K562 (cell line): ENCODE measurements around the gene CD37. TPM values are rescaled to one million over a fixed set of nuclear protein-coding genes. Genes with fewer than 3 reads are reported as not detected.
A peak's percentile ranks its signal among the peaks of the same experiment; 100 is the strongest.

Experiments
- ARID1B ChIP-seq: fragments of 450-650 bp; IDR thresholded peaks from 2 replicates; pipeline ENCODE4 v1.6.1; 2016; ENCODE audit warnings: antibody characterized with exemption, mild to moderate bottlenecking, inconsistent platforms
- ATF3 ChIP-seq, 2 experiments: fragments of 450-650 bp in 1 of 2; sonication (generic) in 1 of 2; formaldehyde crosslinking in 1 of 2; IDR thresholded peaks in 1 of 2; conservative IDR thresholded peaks in 1 of 2; 2 replicates each; pipeline versions ENCODE4 v1.6.1 to v1.8.1; 2016 to 2023; ENCODE audit warnings: mild to moderate bottlenecking in 2 of 2, moderate library complexity in 2 of 2, inconsistent platforms in 1 of 2, missing genetic modification reagents in 1 of 2
- BHLHE40 ChIP-seq: IDR thresholded peaks from 2 replicates; pipeline ENCODE4 v1.6.1; 2011; ENCODE audit warnings: low read length, improper control_type of control experiment
- CCAR2 ChIP-seq: fragments of 200-400 bp; formaldehyde crosslinking; IDR thresholded peaks from 2 replicates; pipeline ENCODE4 v1.6.1; 2017; ENCODE audit warnings: mild to moderate bottlenecking, low read depth, low read length
- CREM ChIP-seq: IDR thresholded peaks from 2 replicates; pipeline ENCODE4 v1.6.1; 2014; ENCODE audit warnings: antibody characterized with exemption, low read depth
- CTCFL ChIP-seq: IDR thresholded peaks from 2 replicates; pipeline ENCODE4 v1.6.1; 2011; ENCODE audit warnings: borderline replicate concordance, low read depth, mild to moderate bottlenecking, moderate library complexity, low read length; ENCODE audit not compliant: insufficient read depth, poor library complexity, severe bottlenecking
- MEIS2 ChIP-seq: fragments of 450-650 bp; IDR thresholded peaks from 2 replicates; pipeline ENCODE4 v1.6.1; 2014; ENCODE audit warnings: mild to moderate bottlenecking; ENCODE audit not compliant: partially characterized antibody
- MTA3 ChIP-seq: fragments of 450-650 bp; formaldehyde crosslinking; IDR thresholded peaks from 2 replicates; pipeline ENCODE4 v1.6.1; 2017; ENCODE audit warnings: mild to moderate bottlenecking, borderline replicate concordance
- NEUROD1 ChIP-seq: fragments of 150-350 bp; IDR thresholded peaks from 2 replicates; pipeline ENCODE4 v1.6.1; 2014; ENCODE audit warnings: borderline replicate concordance, low read length, low read depth; ENCODE audit not compliant: partially characterized antibody
- NFE2L1 ChIP-seq: fragments of 450-650 bp; IDR thresholded peaks from 2 replicates; pipeline ENCODE4 v1.6.1; 2016; ENCODE audit warnings: missing genetic modification characterization, low read depth, mild to moderate bottlenecking, missing compliant biosample characterization, moderate library complexity, borderline replicate concordance
- NFRKB ChIP-seq: fragments of 450-650 bp; IDR thresholded peaks from 2 replicates; pipeline ENCODE4 v1.6.1; 2016; ENCODE audit warnings: low read depth
- OTX1 ChIP-seq: fragments of 450-650 bp; formaldehyde crosslinking; IDR thresholded peaks from 2 replicates; pipeline ENCODE4 v1.4.0; 2022; ENCODE audit warnings: mild to moderate bottlenecking
- PKNOX1 ChIP-seq: fragments of 450-650 bp; IDR thresholded peaks from 2 replicates; pipeline ENCODE4 v1.6.1; 2016
- RAD21 ChIP-seq, 2 experiments: fragments of 250-450 bp in 1 of 2; fragments of 450-650 bp in 1 of 2; sonication (Bioruptor Pico) in 1 of 2; formaldehyde crosslinking in 1 of 2; IDR thresholded peaks in 1 of 2; conservative IDR thresholded peaks in 1 of 2; 2 replicates each; pipeline versions ENCODE4 v1.4.0 to v1.8.0; 2020 to 2022; ENCODE audit warnings: mild to moderate bottlenecking in 2 of 2, moderate library complexity in 1 of 2
- RB1 ChIP-seq: fragments of 450-650 bp; IDR thresholded peaks from 2 replicates; pipeline ENCODE4 v1.6.1; 2017; ENCODE audit warnings: low read depth, mild to moderate bottlenecking
- THRA ChIP-seq: fragments of 450-650 bp; IDR thresholded peaks from 2 replicates; pipeline ENCODE4 v1.6.1; 2017; ENCODE audit warnings: mild to moderate bottlenecking, moderate library complexity
- ZNF184 ChIP-seq: sonication (generic); formaldehyde crosslinking; IDR thresholded peaks from 2 replicates; pipeline ENCODE4 v1.5.0; 2020; ENCODE audit warnings: missing genetic modification reagents
- ZNF354B ChIP-seq: fragments of 250-450 bp; sonication (Bioruptor Pico); IDR thresholded peaks from 2 replicates; pipeline ENCODE4 v1.4.0; 2020
- ZNF41 ChIP-seq: fragments of 250-450 bp; sonication (Bioruptor Pico); conservative IDR thresholded peaks from 2 replicates; pipeline ENCODE4 v1.4.0; 2020; ENCODE audit warnings: mild to moderate bottlenecking
- ZNF79 ChIP-seq: fragments of 250-450 bp; sonication (Bioruptor Pico); IDR thresholded peaks from 2 replicates; pipeline ENCODE4 v1.4.0; 2020; ENCODE audit warnings: low read depth, mild to moderate bottlenecking, moderate library complexity
- polyA plus RNA-seq, 8 experiments: library from polyadenylated mRNA; depleted of rRNA in 4 of 8; stranded (reverse) in 5 of 8; unstranded in 3 of 8; fragments of >200 nt; fragmentation: Nextera tagmentation in 2 of 8; fragmentation: Illumina TruSeq in 1 of 8; extraction: Ambion mirVana in 2 of 8; extraction: Trizol in 1 of 8; gene quantifications; 2 replicates each; pipeline versions ENCODE4 v1.2.1 to v1.2.3, GENCODE V29; 2011 to 2014; ENCODE audit warnings: inconsistent platforms in 1 of 8, missing spikeins in 1 of 8
- total RNA-seq, 7 experiments: library from RNA; depleted of rRNA in 6 of 7; stranded (reverse); fragments of >200 nt in 6 of 7; fragmentation: Illumina TruSeq in 2 of 7; extraction: Trizol in 2 of 7; gene quantifications; 2 replicates each; pipeline versions ENCODE4 v1.2.1 to v1.2.3, GENCODE V29; 2011 to 2021; ENCODE audit warnings: low replicate concordance in 1 of 7

Gene CD37
- total and polyA plus RNA-seq, 9 of the 15 experiments (the other 6 are each of a cell fraction or from before 2014, with no cell fraction given) = 2.5 to 19.0 (median 7.4) TPM

GRCh38 chr19:49301165-49301865, 33.9 kb upstream of the CD37 start (continued):
- TF ChIP-seq THRA (no peak), ATF3 (IDR thresholded peaks at IDR 0.05) (no peak), ATF3 (CRISPR knock-in tag; conservative IDR thresholded peaks at IDR 0.05) (0 out of 2 replicates have a peak, but pooled peaks have one; percentile 35), CREM (peak; percentile 51; the same call in 1 of the 2 replicates), MTA3 (0 out of 2 replicates have a peak, but pooled peaks have one; percentile 53), RB1 (peak; percentile 49; the same call in 1 of the 2 replicates), ZNF184 (CRISPR knock-in tag) (no peak), ZNF79 (CRISPR knock-in tag) (no peak), BHLHE40 (peak; percentile 49; the same call in 1 of the 2 replicates), CCAR2 (no peak), NFRKB (peak; percentile 36; the same call in 1 of the 2 replicates), RAD21 (CRISPR knock-in tag; conservative IDR thresholded peaks at IDR 0.05 in 1 of 2, IDR thresholded peaks at IDR 0.05 in 1 of 2) (peak in 1 of 2 experiments; percentile 70; a peak in 3 of 4 replicates), NEUROD1 (peak; percentile 16), NFE2L1 (no peak), ARID1B (0 out of 2 replicates have a peak, but pooled peaks have one; percentile 11), ZNF41 (CRISPR knock-in tag) (no peak), PKNOX1 (peak; percentile 69), MEIS2 (peak; percentile 32), CTCFL (peak; percentile 67), OTX1 (CRISPR knock-in tag) (no peak), ZNF354B (CRISPR knock-in tag) (no peak)
